H9 (cell line): Measurements from ENCODE around the gene KCNG2. TPM values are rescaled to one million over a fixed set of nuclear protein-coding genes. Genes with fewer than 3 reads are reported as not detected.

Experiments used
- DNase-seq: peaks from one replicate; pipeline ENCODE4 v3.0.0-alpha.2; 2017
- H2AFZ ChIP-seq: one replicate; pipeline ENCODE4 v1.6.1; 2013; ENCODE audit warnings: mild to moderate bottlenecking, low read length, control low read depth, moderate library complexity
- H2AK5ac ChIP-seq: 2 replicates; pipeline ENCODE4 v1.6.1; 2013; ENCODE audit warnings: low read length, control low read depth, mixed read lengths; ENCODE audit not compliant: insufficient read length
- H2BK120ac ChIP-seq: one replicate; pipeline ENCODE4 v1.6.1; 2013; ENCODE audit warnings: low read depth, mild to moderate bottlenecking, low read length, control low read depth, inconsistent platforms; ENCODE audit not compliant: poor library complexity, severe bottlenecking
- H2BK12ac ChIP-seq: 2 replicates; pipeline ENCODE4 v1.6.1; 2013; ENCODE audit warnings: low read length, control low read depth, mixed read lengths, low read depth; ENCODE audit not compliant: insufficient read length
- H2BK15ac ChIP-seq: 2 replicates; pipeline ENCODE4 v1.6.1; 2013; ENCODE audit warnings: low read depth, low read length, control low read depth
- H2BK20ac ChIP-seq: one replicate; pipeline ENCODE4 v1.6.1; 2013; ENCODE audit warnings: low read depth, mild to moderate bottlenecking, low read length, control low read depth, inconsistent platforms; ENCODE audit not compliant: poor library complexity, severe bottlenecking
- H2BK5ac ChIP-seq: 2 replicates; pipeline ENCODE4 v1.6.1; 2013; ENCODE audit warnings: low read length, control low read depth, mixed read lengths; ENCODE audit not compliant: insufficient read length
- H3K14ac ChIP-seq: 2 replicates; pipeline ENCODE4 v1.6.1; 2013; ENCODE audit warnings: low read length, control low read depth; ENCODE audit not compliant: insufficient read depth
- H3K18ac ChIP-seq: 2 replicates; pipeline ENCODE4 v1.6.1; 2013; ENCODE audit warnings: low read depth, mild to moderate bottlenecking, mixed read lengths, low read length, control low read depth; ENCODE audit not compliant: insufficient read length
- H3K23ac ChIP-seq: 2 replicates; pipeline ENCODE4 v1.6.1; 2013; ENCODE audit warnings: low read length, control low read depth, mixed read lengths, low read depth; ENCODE audit not compliant: insufficient read length
- H3K23me2 ChIP-seq: 2 replicates; pipeline ENCODE4 v1.6.1; 2013; ENCODE audit warnings: low read depth, mild to moderate bottlenecking, mixed read lengths, low read length, control low read depth; ENCODE audit not compliant: insufficient read length, poor library complexity, severe bottlenecking
- H3K27ac ChIP-seq: 2 replicates; pipeline ENCODE4 v1.5.1; 2013; ENCODE audit warnings: low read length, control low read depth, mixed read lengths, low read depth; ENCODE audit not compliant: insufficient read length
- H3K27me3 ChIP-seq: 2 replicates; pipeline ENCODE4 v1.6.1; 2013; ENCODE audit warnings: low read length, control low read depth, inconsistent platforms; ENCODE audit not compliant: insufficient read depth
- H3K4ac ChIP-seq: 2 replicates; pipeline ENCODE4 v1.6.1; 2013; ENCODE audit warnings: low read depth, mild to moderate bottlenecking, control low read depth, inconsistent platforms, low read length, moderate library complexity
- H3K4me1 ChIP-seq: 2 replicates; pipeline ENCODE4 v1.6.1; 2013; ENCODE audit warnings: low read length, control low read depth, inconsistent platforms; ENCODE audit not compliant: insufficient read depth
- H3K4me2 ChIP-seq: 2 replicates; pipeline ENCODE4 v1.6.1; 2013; ENCODE audit warnings: low read length, control low read depth, mixed read lengths; ENCODE audit not compliant: insufficient read length, insufficient read depth
- H3K56ac ChIP-seq: 2 replicates; pipeline ENCODE4 v1.6.1; 2013; ENCODE audit warnings: low read depth, mild to moderate bottlenecking, mixed read lengths, low read length, control low read depth; ENCODE audit not compliant: insufficient read length
- H3K79me1 ChIP-seq: 2 replicates; pipeline ENCODE4 v1.6.1; 2013; ENCODE audit warnings: low read depth, mild to moderate bottlenecking, moderate library complexity, low read length, control low read depth, inconsistent platforms; ENCODE audit not compliant: insufficient read depth, poor library complexity, severe bottlenecking
- H3K79me2 ChIP-seq: 2 replicates; pipeline ENCODE4 v1.6.1; 2013; ENCODE audit warnings: low read length, control low read depth, inconsistent platforms; ENCODE audit not compliant: insufficient read depth
- H3K9ac ChIP-seq: 2 replicates; pipeline ENCODE4 v1.6.1; 2013; ENCODE audit warnings: low read length, control low read depth, mixed read lengths; ENCODE audit not compliant: insufficient read length; ENCODE audit errors: extremely low read depth
- H3K9me3 ChIP-seq: one replicate; pipeline ENCODE4 v1.6.1; 2013; ENCODE audit warnings: low read depth, low read length, inconsistent platforms; ENCODE audit not compliant: control insufficient read depth
- H3T11ph ChIP-seq: one replicate; pipeline ENCODE4 v1.6.1; 2013; ENCODE audit warnings: mild to moderate bottlenecking, low read length, control low read depth, inconsistent platforms
- H4K20me1 ChIP-seq: one replicate; pipeline ENCODE4 v1.6.1; 2013; ENCODE audit not compliant: control insufficient read depth, insufficient read length, insufficient read depth
- H4K5ac ChIP-seq: 2 replicates; pipeline ENCODE4 v1.6.1; 2013; ENCODE audit warnings: low read depth, mild to moderate bottlenecking, mixed read lengths, low read length, control low read depth; ENCODE audit not compliant: insufficient read length
- H4K8ac ChIP-seq: replicated peaks from 2 replicates; pipeline ENCODE4 v1.6.1; 2013; ENCODE audit warnings: low read length, control low read depth, mixed read lengths, low read depth; ENCODE audit not compliant: insufficient read length
- H4K91ac ChIP-seq: 2 replicates; pipeline ENCODE4 v1.6.1; 2013; ENCODE audit warnings: low read depth, mild to moderate bottlenecking, moderate library complexity, mixed read lengths, low read length, control low read depth; ENCODE audit not compliant: insufficient read length
- H3K27ac Mint-ChIP-seq, 3 experiments: 2 replicates in 2 of 3; 3 replicates in 1 of 3; pipeline ENCODE4 v1.8.0; 2020 to 2021; ENCODE audit warnings: mixed read lengths in 3 of 3, mild to moderate bottlenecking in 1 of 3, moderate library complexity in 1 of 3
- H3K27me3 Mint-ChIP-seq: 2 replicates; pipeline ENCODE4 v1.8.0; 2021; ENCODE audit warnings: low read depth, mild to moderate bottlenecking, moderate library complexity, mixed read lengths
- H3K36me3 Mint-ChIP-seq, 3 experiments: 2 replicates in 2 of 3; 3 replicates in 1 of 3; pipeline ENCODE4 v1.8.0; 2020 to 2021; ENCODE audit warnings: low read depth in 3 of 3, mixed read lengths in 3 of 3; ENCODE audit not compliant: insufficient read depth in 1 of 3
- H3K4me1 Mint-ChIP-seq, 2 experiments: 2 replicates each; pipeline ENCODE4 v1.8.0; 2020; ENCODE audit warnings: mixed read lengths in 2 of 2
- H3K4me3 Mint-ChIP-seq, 2 experiments: 2 replicates in 1 of 2; 3 replicates in 1 of 2; pipeline ENCODE4 v1.8.0; 2020 to 2021; ENCODE audit warnings: mild to moderate bottlenecking in 2 of 2, mixed read lengths in 2 of 2, moderate library complexity in 1 of 2
- H3K9me3 Mint-ChIP-seq, 2 experiments: 2 replicates in 1 of 2; 3 replicates in 1 of 2; pipeline ENCODE4 v1.8.0; 2020; ENCODE audit warnings: mild to moderate bottlenecking in 2 of 2, mixed read lengths in 2 of 2, moderate library complexity in 1 of 2
- CTCF ChIP-seq: fragments of 200-600 bp; sonication (generic); conservative IDR thresholded peaks from 3 replicates; pipeline ENCODE4 v1.8.0; 2021; ENCODE audit warnings: antibody characterized with exemption, mild to moderate bottlenecking
- WGBS: extraction: QIAGEN DNeasy Blood & Tissue Kit; methylation state at CpG from one replicate; pipeline ENCODE4 v1.1.7; 2013; ENCODE audit warnings: missing lambda C conversion rate, low lambda C conversion rate, mixed read lengths; ENCODE audit not compliant: insufficient read length; ENCODE audit errors: extremely low coverage; 5-methylcytosine and 5-hydroxymethylcytosine counted together
- total RNA-seq: library from RNA; stranded (reverse); gene quantifications from 2 replicates; pipeline ENCODE4 v1.2.1, GENCODE V29; 2021

Gene KCNG2
- total RNA-seq, 1 experiment from 2014 or later = 0.15 TPM

DNA sequence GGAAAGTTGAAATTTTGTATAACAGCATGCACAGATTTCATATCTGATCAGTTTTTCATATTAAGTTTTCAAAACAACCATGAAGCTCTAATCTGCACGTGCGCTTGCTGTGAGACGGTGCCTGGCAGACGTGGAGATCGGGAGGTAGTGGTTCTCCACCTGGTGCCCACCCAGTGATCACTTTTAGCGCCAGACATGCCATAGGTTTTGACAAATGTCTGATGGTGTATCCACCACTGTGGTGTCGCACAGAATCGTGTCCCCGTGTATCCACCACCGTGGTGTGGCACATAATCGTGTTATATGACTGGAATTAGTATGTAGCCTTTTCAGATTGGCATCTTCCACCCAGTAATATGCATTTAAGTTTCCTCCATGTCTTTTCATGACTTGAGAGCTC is 40.9 kb upstream of the KCNG2 start:
- no peaks in the 10 kb centered on the region for H3K4me1 ChIP-seq
- no peak overlapping the region for H4K91ac ChIP-seq

More for the DNA sequence above, 40.9 kb upstream of the KCNG2 start:
- no peaks in the 10 kb centered on the region for H3K79me2 ChIP-seq
- H3K18ac ChIP-seq = no peak overlapping the region
- no peaks in the 10 kb centered on the region for H4K20me1 ChIP-seq
- Mint-ChIP-seq H3K36me3 (peaks cover 16 to 28% (median 24%) of the 10 kb centered on the region in 3 experiments), H3K9me3 (peaks cover 12 to 23% of the 10 kb centered on the region in 2 experiments; a peak in 3 of 5 replicates), H3K4me3 (no peak overlapping the region), H3K27ac (no peak overlapping the region), H3K4me1 (no peaks in the 10 kb centered on the region), H3K27me3 (no peaks in the 10 kb centered on the region)
- no peak overlapping the region for H2BK5ac ChIP-seq
- no peak overlapping the region for H4K8ac ChIP-seq
- H2AFZ ChIP-seq = no peak overlapping the region
- H2BK12ac ChIP-seq = no peak overlapping the region
- H3K79me1 ChIP-seq = no peaks in the 10 kb centered on the region
- H3K9ac ChIP-seq = no peak overlapping the region
- no peak overlapping the region for H3K14ac ChIP-seq
- no peak overlapping the region for H3T11ph ChIP-seq
- no peak overlapping the region for H3K56ac ChIP-seq
- no peak overlapping the region for H3K4ac ChIP-seq
- H3K27ac ChIP-seq = no peak overlapping the region
- no peak for TF ChIP-seq CTCF
- H4K5ac ChIP-seq = no peak overlapping the region
- no peak for DNase-seq
- H2AK5ac ChIP-seq = no peak overlapping the region
- no peak overlapping the region for H2BK120ac ChIP-seq
- WGBS = no CpG with 5 or more reads among the region's 11 CpGs
- H2BK15ac ChIP-seq = no peak overlapping the region
- no peak overlapping the region for H2BK20ac ChIP-seq
- no peak overlapping the region for H3K23ac ChIP-seq
- no peaks in the 10 kb centered on the region for H3K23me2 ChIP-seq
- no peak overlapping the region for H3K4me2 ChIP-seq
- no peaks in the 10 kb centered on the region for H3K9me3 ChIP-seq
- no peaks in the 10 kb centered on the region for H3K27me3 ChIP-seq
